Measurements from ENCODE around the gene MMP1.
A peak's percentile ranks its signal among the peaks of the same experiment; 100 is the strongest.

The MMP1 gene

DNA sequence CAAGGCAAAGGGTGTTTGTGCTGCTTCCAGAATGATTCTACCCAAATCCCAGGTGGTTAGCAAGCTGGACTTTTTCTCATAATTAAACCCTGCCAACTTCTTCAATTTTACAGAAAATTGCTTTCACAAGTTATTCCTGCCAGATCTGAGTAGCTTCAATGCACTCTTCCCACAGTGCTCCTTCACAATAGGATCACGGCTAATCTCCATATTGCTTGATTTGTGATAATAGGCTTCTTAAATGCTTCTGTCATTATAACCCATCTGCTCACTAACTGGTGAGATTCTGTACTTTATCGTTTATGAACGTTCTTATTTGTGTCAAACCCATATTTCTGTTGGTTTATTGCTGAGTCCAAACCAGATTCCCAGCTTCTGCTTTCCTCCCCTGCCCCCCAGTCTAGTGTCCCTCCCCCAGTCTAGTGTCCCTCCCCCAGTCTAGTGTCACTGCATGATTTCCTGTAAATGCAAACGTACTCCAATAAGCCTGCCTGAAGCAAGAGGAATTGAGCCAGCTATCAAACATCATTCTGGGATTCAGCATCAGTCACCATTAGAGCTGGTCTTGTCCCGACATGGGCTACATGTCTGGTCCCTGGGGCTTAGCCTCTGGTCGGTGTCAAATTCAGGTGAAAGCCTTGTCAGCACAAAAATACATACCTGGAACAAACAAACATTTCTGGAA is 31.5 kb upstream of the MMP1 start:
- no peak overlapping the region for H3K4me3 ChIP-seq (ENCODE audit: low read depth, low read length)
- TF ChIP-seq, protein P1, sequence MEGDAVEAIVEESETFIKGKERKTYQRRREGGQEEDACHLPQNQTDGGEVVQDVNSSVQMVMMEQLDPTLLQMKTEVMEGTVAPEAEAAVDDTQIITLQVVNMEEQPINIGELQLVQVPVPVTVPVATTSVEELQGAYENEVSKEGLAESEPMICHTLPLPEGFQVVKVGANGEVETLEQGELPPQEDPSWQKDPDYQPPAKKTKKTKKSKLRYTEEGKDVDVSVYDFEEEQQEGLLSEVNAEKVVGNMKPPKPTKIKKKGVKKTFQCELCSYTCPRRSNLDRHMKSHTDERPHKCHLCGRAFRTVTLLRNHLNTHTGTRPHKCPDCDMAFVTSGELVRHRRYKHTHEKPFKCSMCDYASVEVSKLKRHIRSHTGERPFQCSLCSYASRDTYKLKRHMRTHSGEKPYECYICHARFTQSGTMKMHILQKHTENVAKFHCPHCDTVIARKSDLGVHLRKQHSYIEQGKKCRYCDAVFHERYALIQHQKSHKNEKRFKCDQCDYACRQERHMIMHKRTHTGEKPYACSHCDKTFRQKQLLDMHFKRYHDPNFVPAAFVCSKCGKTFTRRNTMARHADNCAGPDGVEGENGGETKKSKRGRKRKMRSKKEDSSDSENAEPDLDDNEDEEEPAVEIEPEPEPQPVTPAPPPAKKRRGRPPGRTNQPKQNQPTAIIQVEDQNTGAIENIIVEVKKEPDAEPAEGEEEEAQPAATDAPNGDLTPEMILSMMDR (IDR thresholded peaks at IDR 0.05; ENCODE audit: borderline replicate concordance, insufficient read depth, low read depth, low read length), result no peak

DNA sequence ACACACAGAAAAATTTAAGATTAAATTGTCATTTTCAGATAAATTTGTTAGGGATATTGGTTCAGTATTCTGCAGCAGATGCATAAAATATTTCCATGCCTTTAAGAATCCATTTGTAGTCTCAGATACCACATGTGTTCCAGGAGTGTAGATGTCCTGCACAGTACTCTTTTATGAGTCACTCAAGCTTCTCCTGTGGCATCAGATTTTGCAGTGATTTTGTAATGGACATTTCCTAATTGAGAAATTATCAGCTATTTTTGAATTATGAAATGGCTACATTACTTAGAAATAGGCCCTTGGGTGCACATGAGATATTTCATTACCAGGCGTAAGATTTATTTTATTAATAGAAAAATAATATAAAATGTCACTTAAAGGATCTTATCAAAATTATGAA is 26.6 kb upstream of the MMP1 start:
- TF ChIP-seq, protein P1 (IDR thresholded peaks at IDR 0.05; ENCODE audit: borderline replicate concordance, insufficient read depth, low read depth, low read length), result no peak
- no peak overlapping the region for H3K4me3 ChIP-seq (ENCODE audit: low read depth, low read length)

- H3K4me3 ChIP-seq (ENCODE audit: low read depth, low read length), result no peak overlapping the region
- TF ChIP-seq, protein P1 (IDR thresholded peaks at IDR 0.05; ENCODE audit: borderline replicate concordance, insufficient read depth, low read depth, low read length), result no peak
These were observed 21.5 kb upstream of the MMP1 start for GRCh38 chr11:102819491-102819890.

DNA sequence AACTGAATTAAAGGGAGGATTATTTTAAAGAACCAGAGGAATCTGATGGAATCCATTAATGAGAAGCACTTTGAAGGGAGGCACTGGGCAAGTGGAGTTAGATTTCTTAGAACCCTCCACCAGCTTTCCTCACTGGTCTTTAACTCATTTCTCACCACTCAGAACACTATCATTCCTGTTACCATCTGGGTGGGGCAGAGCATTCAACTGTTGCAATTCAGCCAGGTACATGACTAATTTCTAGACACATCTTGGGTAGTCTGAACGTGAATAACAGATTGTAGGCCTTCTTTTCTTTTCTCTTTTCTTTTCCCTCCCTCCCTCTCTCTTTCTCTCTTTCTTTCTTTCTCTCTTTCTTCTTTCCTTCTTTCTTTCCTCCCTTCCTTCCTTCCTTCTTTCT is 15.5 kb upstream of the MMP1 start:
- TF ChIP-seq, protein P1 (IDR thresholded peaks at IDR 0.05; ENCODE audit: borderline replicate concordance, insufficient read depth, low read depth, low read length), result no peak
- H3K4me3 ChIP-seq (ENCODE audit: low read depth, low read length), result no peak overlapping the region

DNA sequence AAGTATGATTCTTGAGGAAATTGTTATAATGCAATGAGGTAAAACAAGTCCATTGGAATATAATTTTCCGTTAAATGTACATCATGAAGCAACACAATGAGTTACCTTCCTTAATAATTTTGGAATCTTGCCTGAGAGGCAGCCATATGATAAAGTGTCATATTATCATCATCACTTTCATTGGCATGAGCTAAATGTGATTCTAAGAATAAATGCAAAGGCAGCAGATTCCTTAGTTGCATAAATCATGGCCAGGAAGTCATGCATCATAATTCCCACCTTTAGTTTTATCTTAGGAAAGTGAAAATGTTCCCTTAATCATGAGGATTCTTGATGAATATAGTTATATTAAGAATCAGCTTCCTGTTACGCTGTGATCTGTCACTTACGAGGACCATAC is 14.2 kb upstream of the MMP1 start:
- no peak overlapping the region for H3K4me3 ChIP-seq (ENCODE audit: low read depth, low read length)
- TF ChIP-seq, protein P1 (IDR thresholded peaks at IDR 0.05; ENCODE audit: borderline replicate concordance, insufficient read depth, low read depth, low read length), result no peak

GRCh38 chr11:102810950-102811660 is 13.1 kb upstream of the MMP1 start:
- H3K4me3 ChIP-seq (ENCODE audit: low read depth, low read length), result no peak overlapping the region
- TF ChIP-seq, protein P1 (IDR thresholded peaks at IDR 0.05; ENCODE audit: borderline replicate concordance, insufficient read depth, low read depth, low read length), result peak; percentile 27; the same call in 1 of the 2 replicates

GRCh38 chr11:102809971-102810370 is 12.0 kb upstream of the MMP1 start:
- H3K4me3 ChIP-seq (ENCODE audit: low read depth, low read length), result no peak overlapping the region
- TF ChIP-seq, protein P1 (IDR thresholded peaks at IDR 0.05; ENCODE audit: borderline replicate concordance, insufficient read depth, low read depth, low read length), result no peak

All from GM12875 (cell line).